GM12891 (cell line): Measurements from ENCODE around the gene ING5.

Experiments used
- POLR2A ChIP-seq: IDR thresholded peaks from 2 replicates; pipeline ENCODE4 v1.6.1; 2011; ENCODE audit warnings: low read depth, low read length, control low read depth
- POLR2AphosphoS5 ChIP-seq: IDR thresholded peaks from 2 replicates; pipeline ENCODE4 v1.6.1; 2011; ENCODE audit warnings: low read depth, low read length, control low read depth
- POU2F2 ChIP-seq: IDR thresholded peaks from 2 replicates; pipeline ENCODE4 v1.6.1; 2011; ENCODE audit warnings: low read depth, mild to moderate bottlenecking, control low read depth, low read length, moderate library complexity
- TAF1 ChIP-seq: IDR thresholded peaks from 2 replicates; pipeline ENCODE4 v1.6.1; 2011; ENCODE audit warnings: low read depth, low read length, control low read depth

GRCh38 chr2:241726459-241726858 is 24.6 kb downstream of the ING5 start:
- no peak; the same call in 1 of the 2 replicates for TF ChIP-seq POLR2A
- no peak for TF ChIP-seq POU2F2
- TF ChIP-seq POLR2AphosphoS5: no peak
- TF ChIP-seq TAF1: no peak
